Aorta (tissue), 5 donors: ENCODE data around the gene STARD10. TPM values are rescaled to one million over a fixed set of nuclear protein-coding genes. Genes with fewer than 3 reads are reported as not detected.
"Not testable (repeated sequence)": the region's sequence is repeated elsewhere in the genome, so short reads cannot be mapped to it uniquely, and the experiment has no call there.

Source experiments
- ATAC-seq: fragments of 200-7000 bp; cut with Tn5 transposase; one replicate; pipeline ENCODE4 v1.9.1; 2022; ENCODE audit warnings: moderate library complexity; ENCODE audit not compliant: low FRiP score
- DNase-seq, 2 donors: peaks; one replicate each; pipeline ENCODE4 v3.0.0-alpha.2; 2020
- H3K27ac ChIP-seq, 2 donors: one replicate each; pipeline ENCODE4 v1.5.1; 2013; ENCODE audit warnings: low read length in 2 of 2, mild to moderate bottlenecking in 2 of 2, moderate library complexity in 2 of 2, control low read depth in 1 of 2, inconsistent platforms in 1 of 2, low read depth in 1 of 2
- H3K27me3 ChIP-seq, 2 donors: one replicate each; pipeline ENCODE4 v1.6.1; 2013; ENCODE audit warnings: control low read depth in 1 of 2, low read length in 1 of 2, mild to moderate bottlenecking in 1 of 2, moderate library complexity in 1 of 2; ENCODE audit not compliant: insufficient read depth in 2 of 2, control insufficient read depth in 1 of 2
- H3K36me3 ChIP-seq, 2 donors: one replicate each; pipeline ENCODE4 v1.6.1; 2013; ENCODE audit warnings: control low read depth in 1 of 2, low read length in 1 of 2, mild to moderate bottlenecking in 1 of 2; ENCODE audit not compliant: insufficient read depth in 2 of 2, control insufficient read depth in 1 of 2
- H3K4me1 ChIP-seq, 2 donors: one replicate each; pipeline ENCODE4 v1.6.1; 2013; ENCODE audit warnings: low read length in 2 of 2, control low read depth in 1 of 2, mild to moderate bottlenecking in 1 of 2, moderate library complexity in 1 of 2; ENCODE audit not compliant: insufficient read depth in 2 of 2, control insufficient read depth in 1 of 2
- H3K4me3 ChIP-seq, 2 donors: one replicate each; pipeline ENCODE4 v1.5.1; 2013; ENCODE audit warnings: low read length in 2 of 2, control low read depth in 1 of 2, mild to moderate bottlenecking in 1 of 2
- H3K9me3 ChIP-seq: one replicate; pipeline ENCODE4 v1.6.1; 2013; ENCODE audit warnings: mild to moderate bottlenecking, low read length; ENCODE audit not compliant: control insufficient read depth
- WGBS, 2 donors: extraction: QIAGEN DNeasy Blood & Tissue Kit; methylation state at CpG; one replicate each; pipeline ENCODE4 v1.1.7; 2013; 5-methylcytosine and 5-hydroxymethylcytosine counted together
- intact Hi-C, 2 donors: fragments of 100-400 bp; cut with DNase I; formaldehyde crosslinking; loops; one replicate each; pipeline versions ENCODE4 v1.14.2 to v1.15.0; 2022
- polyA plus RNA-seq, 2 donors: library from polyadenylated mRNA; stranded (reverse); fragments of 200-250 nt; gene quantifications; one replicate each; pipeline ENCODE4 v1.2.3, GENCODE V29; 2013
- total RNA-seq, 2 donors: library from RNA; stranded (reverse); fragmentation: NEBNext Ultra II Directional; extraction: Animal tissue kit (Norgen Biotek cat#: 25700); gene quantifications; one replicate each; pipeline ENCODE4 v1.2.1, GENCODE V29; 2021
- donor health status: healthy with polysubstance abuse.
- donor health status: Bipolar disorder and iron deficiency.
- donor health status: DM: no; HTN: no; CAD: no.
- donor health status: DM: no; HTN: no; CAD: no.
- donor health status: DM: yes; HTN: yes; CAD: no.

STARD10 gene
- total and polyA plus RNA-seq, 4 donors, result 17.7 to 129 (median 40.1) TPM

DNA sequence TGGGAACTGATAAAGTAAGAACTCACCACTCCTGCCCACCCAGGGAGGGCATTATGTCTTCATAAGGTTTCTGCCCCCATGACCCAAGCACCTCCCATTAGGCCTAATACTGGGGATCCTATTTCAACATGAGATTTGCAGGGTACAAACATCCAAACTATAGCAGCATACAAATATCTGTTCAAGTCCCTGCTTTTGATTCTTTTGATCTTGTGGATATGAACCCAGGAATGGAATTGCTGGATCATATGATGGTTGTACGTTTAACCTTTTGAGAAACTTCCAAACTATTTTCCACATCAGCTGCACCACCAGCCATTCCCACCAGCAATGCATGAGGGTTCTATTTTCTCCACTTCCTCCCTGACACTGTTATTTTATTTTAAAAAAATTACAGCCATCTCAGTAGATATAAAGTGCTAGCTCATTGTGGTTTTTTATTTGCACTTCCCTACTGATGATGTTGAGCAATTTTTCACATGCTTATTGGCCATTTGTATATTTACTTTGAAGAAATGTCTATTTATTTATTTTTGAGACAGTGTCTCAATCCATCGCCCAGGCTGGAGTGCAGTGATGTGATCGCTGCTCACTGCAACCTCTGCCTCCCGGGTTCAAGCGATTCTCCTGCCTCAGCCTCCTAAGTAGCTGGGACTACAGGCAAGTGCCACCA, 13.3 kb upstream of the STARD10 start:
- Histone ChIP-seq H3K4me3 (no peak overlapping the region), H3K27ac (no peak overlapping the region), H3K4me1 (no peaks in the 10 kb centered on the region), H3K9me3 (no peaks in the 10 kb centered on the region), H3K27me3 (no peaks in the 10 kb centered on the region), H3K36me3 (no peaks in the 10 kb centered on the region)
- WGBS, 2 donors, result 80 to 83% methylated on average over 5 of the region's 5 CpGs
- DNase-seq, result no peak
- ATAC-seq, result no peak
- intact Hi-C loops, result no loop called here

DNA sequence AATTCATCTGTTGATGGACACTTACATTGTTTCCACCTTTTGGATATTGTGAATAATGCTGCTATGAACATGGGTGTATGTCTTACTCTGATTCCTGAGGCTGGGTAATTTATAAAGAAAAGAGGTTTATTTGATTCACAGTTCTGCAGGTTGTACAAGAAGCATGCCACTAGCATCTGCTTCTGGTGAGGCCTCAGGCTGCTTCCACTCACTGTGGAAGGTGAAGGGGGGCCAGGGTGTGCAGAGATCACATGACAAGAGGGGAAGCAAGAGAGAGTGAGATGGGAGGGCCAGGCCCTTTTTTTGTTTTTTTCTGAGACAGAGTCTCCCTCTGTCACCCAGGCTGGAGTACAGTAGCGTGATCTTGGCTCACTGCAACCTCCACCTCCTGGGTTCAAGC, 12.5 kb upstream of the STARD10 start:
- H3K27ac ChIP-seq, H3K9me3 ChIP-seq, H3K4me1 ChIP-seq, ATAC-seq, DNase-seq, H3K36me3 ChIP-seq, intact Hi-C loops, H3K4me3 ChIP-seq, H3K27me3 ChIP-seq: not testable (repeated sequence)
- 94 to 100% methylated on average over 1 of the region's 1 CpG for WGBS, 2 donors

DNA sequence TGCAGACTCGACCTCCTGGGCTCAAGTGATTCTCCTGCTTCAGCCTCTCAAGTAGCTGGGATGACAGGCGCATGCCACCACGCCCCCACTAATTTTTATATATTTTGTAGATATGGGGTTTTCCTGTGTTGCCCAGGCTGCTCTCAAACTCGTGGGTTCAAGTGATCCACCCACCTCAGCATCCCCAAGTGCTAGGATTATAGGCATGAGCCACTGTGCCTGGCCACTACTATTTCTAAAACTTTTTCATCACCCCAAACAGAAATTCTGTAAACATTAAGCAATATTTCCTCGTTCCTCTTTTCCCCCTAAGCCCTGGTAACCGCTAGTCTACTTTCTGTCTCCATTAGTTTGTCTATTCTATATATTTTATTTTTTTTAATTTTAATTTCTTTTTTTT, 11.4 kb upstream of the STARD10 start:
- H3K9me3 ChIP-seq, result no peaks in the 10 kb centered on the region
- H3K27ac ChIP-seq, result no peak overlapping the region
- DNase-seq, result no peak
- H3K27me3 ChIP-seq, result no peaks in the 10 kb centered on the region
- intact Hi-C loops, result no loop called here
- no peaks in the 10 kb centered on the region for H3K4me1 ChIP-seq
- no peak for ATAC-seq
- H3K36me3 ChIP-seq, result no peaks in the 10 kb centered on the region
- H3K4me3 ChIP-seq, result no peak overlapping the region
- WGBS, 2 donors, result 84 to 87% methylated on average over 6 of the region's 6 CpGs

DNA sequence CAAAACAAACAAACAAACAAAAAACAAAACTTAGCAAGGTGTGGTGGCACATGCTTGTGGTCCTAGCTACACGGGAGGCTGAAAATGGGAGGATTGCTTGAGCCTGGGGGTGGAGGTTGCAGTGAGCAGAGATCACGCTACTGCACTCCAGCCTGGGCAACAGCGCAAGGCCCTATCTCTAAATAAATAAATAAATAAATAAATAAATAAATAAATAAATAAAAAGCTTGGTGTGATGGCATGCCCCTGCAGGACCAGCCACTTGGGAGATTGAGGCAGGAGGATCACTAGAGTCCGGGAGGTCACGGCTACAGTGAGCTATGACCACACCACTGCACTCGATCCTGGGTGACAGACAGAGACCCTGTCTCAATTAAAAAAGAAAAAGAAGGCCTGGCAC, 9.0 kb upstream of the STARD10 start:
- intact Hi-C loops, result no loop called here
- DNase-seq, result no peak
- H3K27me3 ChIP-seq, result no peaks in the 10 kb centered on the region

DNA sequence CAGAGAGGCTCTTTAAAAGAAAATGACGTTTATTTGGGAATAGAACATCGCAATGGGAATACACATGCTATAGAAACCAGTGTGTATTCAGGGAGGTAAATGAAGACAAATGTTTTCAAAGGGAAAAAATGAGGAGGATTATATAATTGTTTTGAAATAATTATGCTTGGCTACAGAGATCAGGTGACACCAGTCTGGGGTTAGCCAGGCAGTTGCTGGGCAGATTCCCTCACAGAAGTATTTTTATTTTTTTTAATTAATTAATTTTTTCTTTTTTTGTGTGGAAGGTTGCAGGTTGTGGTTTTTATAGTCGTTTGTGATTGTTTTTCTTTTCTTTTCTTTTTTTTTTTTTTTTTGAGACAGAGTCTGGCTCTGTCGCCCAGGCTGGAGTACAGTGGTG, 5.6 kb upstream of the STARD10 start:
- DNase-seq (no peak), ATAC-seq (no peak)
- intact Hi-C loops, result no loop called here
- Histone ChIP-seq H3K4me1 (no peaks in the 10 kb centered on the region), H3K36me3 (no peaks in the 10 kb centered on the region), H3K27me3 (no peaks in the 10 kb centered on the region), H3K27ac (no peak overlapping the region), H3K9me3 (no peaks in the 10 kb centered on the region), H3K4me3 (no peak overlapping the region)
- WGBS, 2 donors, result 46 to 54% methylated on average over 4 of the region's 4 CpGs

More for the DNA sequence above, 9.0 kb upstream of the STARD10 start:
- Histone ChIP-seq H3K27ac (no peak overlapping the region), H3K4me3 (no peak overlapping the region), H3K36me3 (no peaks in the 10 kb centered on the region), H3K4me1 (no peaks in the 10 kb centered on the region), H3K9me3 (no peaks in the 10 kb centered on the region)
- ATAC-seq, result no peak
- 84 to 90% methylated on average over 6 of the region's 6 CpGs for WGBS, 2 donors

DNA sequence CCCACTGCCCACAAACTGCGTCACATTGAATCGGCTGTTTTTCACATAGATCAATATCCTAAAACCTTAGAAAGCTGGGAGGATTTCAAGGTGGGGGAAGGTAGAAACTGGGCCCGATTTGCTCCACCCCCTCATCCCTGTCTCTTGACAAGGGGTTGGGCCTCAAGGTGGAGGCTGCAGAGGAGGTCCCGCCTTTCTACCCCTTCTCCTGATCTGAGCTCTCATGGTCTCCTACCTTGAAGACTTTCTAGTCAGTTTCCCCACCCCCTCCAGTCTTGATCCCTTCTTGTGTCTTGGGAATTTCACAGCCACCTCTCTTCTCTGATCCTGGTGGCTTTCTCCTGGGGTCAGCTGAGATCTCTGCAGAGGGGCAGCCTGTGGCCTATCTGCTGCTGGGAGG, 4.5 kb upstream of the STARD10 start:
- ATAC-seq, result no peak
- 81 to 85% methylated on average over 4 of the region's 4 CpGs for WGBS, 2 donors
- Histone ChIP-seq H3K36me3 (no peaks in the 10 kb centered on the region), H3K27me3 (no peaks in the 10 kb centered on the region), H3K27ac (no peak overlapping the region), H3K4me1 (no peaks in the 10 kb centered on the region), H3K4me3 (no peak overlapping the region), H3K9me3 (no peaks in the 10 kb centered on the region)
- intact Hi-C loops, result no loop called here
- DNase-seq, result no peak

DNA sequence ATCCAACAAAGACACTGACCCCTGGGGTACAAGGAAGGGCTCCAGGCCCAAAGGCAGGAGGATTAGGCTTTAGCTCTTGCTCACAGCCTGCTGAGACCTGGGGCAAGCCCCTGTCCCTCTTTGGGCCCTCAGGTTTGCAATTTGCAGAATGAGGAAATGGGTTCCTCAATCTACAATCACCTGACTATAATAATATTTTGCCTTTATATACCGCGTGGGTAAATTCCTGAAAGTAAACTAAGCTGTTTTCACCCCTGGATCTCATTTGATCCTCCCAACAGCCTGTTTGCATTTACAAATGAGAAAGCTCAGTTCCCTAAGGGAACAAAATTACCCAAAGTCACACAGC, 797 bp downstream of the STARD10 start:
- Histone ChIP-seq H3K4me1 (peaks cover 0 to 3% of the 10 kb centered on the region in 2 donors), H3K27me3 (no peaks in the 10 kb centered on the region), H3K9me3 (no peaks in the 10 kb centered on the region), H3K27ac (peak overlapping the region; percentile 29 to 85), H3K36me3 (no peaks in the 10 kb centered on the region), H3K4me3 (no peak overlapping the region)
- intact Hi-C loops, result loop anchor here (5.0 kb wide), 3 partner anchors 41 to 71 kb away; partner anchors contain the start of gene ARAP1 (in 1 of the 2)
- WGBS, 2 donors, result 26 to 56% methylated on average over 2 of the region's 2 CpGs
- DNase-seq, result no peak
- no peak for ATAC-seq

DNA sequence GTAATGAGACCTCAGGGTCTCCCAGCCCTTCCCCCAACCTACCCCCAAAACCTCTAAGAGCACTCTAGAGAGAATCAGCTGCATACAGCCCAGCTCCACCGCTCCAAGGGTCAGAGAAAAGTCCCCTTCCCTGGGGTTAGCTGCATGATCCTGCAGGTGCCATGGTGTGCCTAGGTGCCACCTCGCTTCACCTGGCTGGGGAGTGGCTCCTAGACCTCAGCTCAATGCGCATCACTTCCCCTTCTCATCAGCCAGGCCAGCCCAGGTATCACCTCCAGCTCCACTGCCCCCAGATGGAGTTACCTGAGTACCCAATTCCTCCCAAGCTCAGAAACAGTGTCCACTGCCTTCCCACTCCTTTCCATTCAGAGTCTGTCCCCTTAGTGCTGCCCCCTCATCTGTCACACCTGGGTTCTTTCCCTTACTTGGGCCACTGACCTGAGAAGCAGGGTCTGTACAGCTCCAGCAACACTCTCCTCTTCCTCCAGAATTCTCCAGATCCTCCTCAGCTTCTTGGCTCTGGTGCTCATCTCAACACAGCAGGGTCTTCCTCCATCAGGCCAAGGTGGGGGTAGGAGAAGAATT, 1.3 kb downstream of the STARD10 start:
- H3K4me1 ChIP-seq, result peaks cover 0 to 3% of the 10 kb centered on the region in 2 donors
- H3K36me3 ChIP-seq, result no peaks in the 10 kb centered on the region
- H3K27ac ChIP-seq, result peak overlapping the region; percentile 29 to 85
- 95 to 100% methylated on average over 3 of the region's 3 CpGs for WGBS, 2 donors
- no peaks in the 10 kb centered on the region for H3K9me3 ChIP-seq
- H3K4me3 ChIP-seq, result no peak overlapping the region
- no peak for DNase-seq
- no peaks in the 10 kb centered on the region for H3K27me3 ChIP-seq
- intact Hi-C loops, result loop anchor here (5.0 kb wide), 3 partner anchors 40 to 70 kb away; partner anchors contain the start of gene ARAP1 (in 1 of the 2)
- ATAC-seq, result no peak

DNA sequence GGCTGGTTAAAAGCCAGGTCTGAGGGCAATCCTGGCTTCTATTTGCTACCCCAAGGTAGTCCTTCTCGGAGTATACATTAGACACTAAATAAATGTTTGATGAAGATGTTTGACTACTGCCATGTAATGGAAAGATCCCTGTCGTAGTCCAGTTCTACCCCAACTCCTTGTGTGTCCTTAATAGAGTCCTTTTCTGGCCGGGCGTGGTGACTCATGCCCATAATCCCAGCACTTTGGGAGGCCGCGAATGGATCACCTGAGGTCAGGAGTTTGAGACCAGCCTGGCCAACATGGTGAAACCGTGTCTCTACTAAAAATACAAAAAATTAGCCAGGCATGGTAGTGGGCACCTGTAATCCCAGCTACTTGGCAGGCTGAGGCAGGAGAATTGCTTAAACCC, 2.6 kb downstream of the STARD10 start:
- not testable (repeated sequence) for H3K4me1 ChIP-seq, H3K27me3 ChIP-seq, H3K4me3 ChIP-seq, H3K27ac ChIP-seq, H3K9me3 ChIP-seq, ATAC-seq, DNase-seq, H3K36me3 ChIP-seq
- WGBS, 2 donors, result 88 to 89% methylated on average over 7 of the region's 7 CpGs
- intact Hi-C loops, result loop anchor here (5.0 kb wide), 3 partner anchors 39 to 69 kb away; partner anchors contain the start of gene ARAP1 (in 1 of the 2)
